Fibroblast of skin of right quadriceps (primary cell): ENCODE measurements around the gene COL9A3.
A peak's percentile ranks its signal among the peaks of the same experiment; 100 is the strongest.

Experiments
- DNase-seq: peaks from one replicate; pipeline ENCODE4 v3.0.0-alpha.2; 2013

Gene COL9A3

DNA sequence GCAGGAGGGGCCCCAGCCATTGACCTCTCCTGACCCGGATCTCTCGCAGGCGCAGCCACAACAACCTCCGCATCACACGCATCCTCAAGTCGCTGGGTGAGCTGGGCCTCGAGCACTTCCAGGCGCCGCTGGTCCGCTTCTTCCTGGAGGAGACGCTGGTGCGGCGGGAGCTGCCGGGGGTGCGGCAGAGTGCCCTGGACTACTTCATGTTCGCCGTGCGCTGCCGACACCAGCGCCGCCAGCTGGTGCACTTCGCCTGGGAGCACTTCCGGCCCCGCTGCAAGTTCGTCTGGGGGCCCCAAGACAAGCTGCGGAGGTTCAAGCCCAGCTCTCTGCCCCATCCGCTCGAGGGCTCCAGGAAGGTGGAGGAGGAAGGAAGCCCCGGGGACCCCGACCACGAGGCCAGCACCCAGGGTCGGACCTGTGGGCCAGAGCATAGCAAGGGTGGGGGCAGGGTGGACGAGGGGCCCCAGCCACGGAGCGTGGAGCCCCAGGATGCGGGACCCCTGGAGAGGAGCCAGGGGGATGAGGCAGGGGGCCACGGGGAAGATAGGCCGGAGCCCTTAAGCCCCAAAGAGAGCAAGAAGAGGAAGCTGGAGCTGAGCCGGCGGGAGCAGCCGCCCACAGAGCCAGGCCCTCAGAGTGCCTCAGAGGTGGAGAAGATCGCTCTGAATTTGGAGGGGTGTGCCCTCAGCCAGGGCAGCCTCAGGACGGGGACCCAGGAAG, 4.5 kb upstream of the COL9A3 start:
- DNase-seq = no peak

DNA sequence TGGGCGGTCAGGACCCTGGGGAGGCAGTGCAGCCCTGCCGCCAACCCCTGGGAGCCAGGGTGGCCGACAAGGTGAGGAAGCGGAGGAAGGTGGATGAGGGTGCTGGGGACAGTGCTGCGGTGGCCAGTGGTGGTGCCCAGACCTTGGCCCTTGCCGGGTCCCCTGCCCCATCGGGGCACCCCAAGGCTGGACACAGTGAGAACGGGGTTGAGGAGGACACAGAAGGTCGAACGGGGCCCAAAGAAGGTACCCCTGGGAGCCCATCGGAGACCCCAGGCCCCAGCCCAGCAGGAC, 4.0 kb upstream of the COL9A3 start:
- DNase-seq = no peak

DNA sequence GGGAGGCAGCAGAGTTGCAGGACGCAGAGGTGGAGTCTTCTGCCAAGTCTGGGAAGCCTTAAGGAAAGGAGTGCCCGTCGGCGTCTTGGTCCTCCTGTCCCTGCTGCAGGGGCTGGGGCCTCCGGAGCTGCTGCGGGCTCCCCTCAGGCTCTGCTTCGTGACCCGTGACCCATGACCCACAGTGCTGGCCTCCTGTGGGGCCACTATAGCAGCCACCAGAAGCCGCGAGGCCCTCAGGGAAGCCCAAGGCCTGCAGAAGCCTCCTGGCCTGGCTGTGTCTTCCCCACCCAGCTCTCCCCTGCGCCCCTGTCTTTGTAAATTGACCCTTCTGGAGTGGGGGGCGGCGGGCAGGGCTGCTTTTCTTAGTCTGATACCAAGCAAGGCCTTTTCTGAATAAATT, 3.3 kb upstream of the COL9A3 start:
- DNase-seq = no peak

DNA sequence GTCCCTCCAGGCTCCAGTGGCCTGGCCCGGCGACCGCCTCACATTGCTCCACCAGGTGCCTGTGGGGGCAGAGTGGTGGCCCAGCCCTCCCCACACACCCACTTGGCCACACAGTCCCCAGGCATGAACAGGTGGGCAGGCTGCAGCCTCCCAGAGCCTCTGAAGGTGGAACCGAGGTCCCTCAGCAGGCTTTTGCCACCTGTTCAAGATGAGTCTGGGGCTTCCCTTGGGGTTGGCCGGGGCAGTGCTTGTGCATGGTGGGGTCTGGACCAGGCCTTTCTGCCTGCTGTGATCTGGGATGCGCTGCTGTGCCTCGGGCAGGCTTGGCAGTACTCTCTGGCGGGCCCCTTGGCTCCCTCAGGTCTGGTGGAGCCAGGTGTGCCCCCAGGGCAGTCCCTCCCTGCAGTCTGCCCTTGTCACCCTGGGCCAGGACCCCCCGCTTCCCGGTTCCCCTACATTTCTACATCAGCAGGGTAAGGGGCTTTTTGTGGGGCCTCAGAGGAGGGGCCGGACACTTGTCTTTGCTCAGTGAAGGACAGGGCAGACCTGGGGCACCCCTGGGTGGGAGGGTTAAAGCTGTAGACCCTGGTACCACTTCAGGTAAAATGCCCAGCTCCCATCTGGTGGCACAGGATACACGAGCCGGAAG, 2.7 kb upstream of the COL9A3 start:
- no peak for DNase-seq

DNA sequence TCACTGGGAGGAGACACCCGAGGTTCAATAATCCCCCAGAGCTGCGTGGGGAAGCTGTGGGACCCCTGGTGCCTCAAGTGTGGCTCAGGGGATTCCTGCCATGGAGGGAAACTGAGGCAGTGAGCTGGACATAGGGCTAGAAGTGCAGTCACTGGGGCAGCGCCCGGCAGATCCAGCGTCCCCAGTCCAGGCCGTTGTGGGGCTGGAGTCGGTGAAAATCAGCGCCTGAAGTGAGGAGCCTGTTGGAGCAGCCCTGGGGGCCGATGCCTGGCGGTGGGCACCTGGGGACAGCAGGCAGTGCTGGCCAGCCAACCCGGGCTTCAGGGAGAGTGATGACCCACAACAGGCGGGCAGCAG, 2.2 kb upstream of the COL9A3 start:
- no peak for DNase-seq

DNA sequence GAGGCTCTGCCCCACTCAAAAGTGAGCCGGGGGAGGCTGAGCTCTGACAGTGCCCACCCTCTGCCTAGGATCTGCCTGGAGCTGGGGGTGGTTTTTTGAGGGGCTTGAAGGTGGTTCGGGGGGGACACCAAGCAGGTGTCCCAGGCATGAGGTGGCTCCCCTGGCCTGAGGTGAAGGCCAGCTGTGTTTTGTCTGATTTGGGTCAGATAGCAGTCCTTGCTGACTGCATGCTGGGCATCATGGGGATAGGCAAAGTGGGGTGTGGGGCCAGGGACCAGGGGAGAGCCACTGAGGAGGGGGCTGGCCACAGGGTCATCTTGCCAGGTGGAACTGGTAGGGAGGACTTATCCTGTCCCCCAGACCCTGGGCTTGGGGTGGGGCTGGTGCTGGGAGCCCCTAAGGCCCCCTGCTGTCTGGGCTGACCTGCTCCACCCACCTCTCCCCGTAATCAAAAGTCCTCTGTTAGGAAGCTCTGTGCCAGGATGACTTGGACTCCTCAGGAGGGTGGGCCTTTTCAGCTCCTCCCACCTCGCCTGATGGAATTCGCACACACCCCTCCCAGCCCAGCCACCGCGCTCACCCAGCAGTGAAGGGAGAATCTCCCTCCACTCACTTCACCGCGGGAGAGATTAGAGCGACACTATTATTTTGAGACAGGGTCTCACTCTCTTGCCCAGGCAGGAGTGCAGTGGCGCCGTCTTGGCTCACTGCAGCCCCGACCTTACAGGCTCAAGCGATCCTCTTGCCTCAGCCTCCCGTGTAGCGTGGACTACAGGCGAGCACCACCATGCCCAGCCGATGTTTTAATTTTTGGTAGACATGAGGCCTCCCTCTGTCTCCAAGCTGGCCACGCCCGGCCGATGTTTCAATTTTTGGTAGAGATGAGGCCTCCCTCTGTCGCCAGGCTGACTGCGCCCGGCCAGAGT, 1.5 kb upstream of the COL9A3 start:
- peak; percentile 52 for DNase-seq

DNA sequence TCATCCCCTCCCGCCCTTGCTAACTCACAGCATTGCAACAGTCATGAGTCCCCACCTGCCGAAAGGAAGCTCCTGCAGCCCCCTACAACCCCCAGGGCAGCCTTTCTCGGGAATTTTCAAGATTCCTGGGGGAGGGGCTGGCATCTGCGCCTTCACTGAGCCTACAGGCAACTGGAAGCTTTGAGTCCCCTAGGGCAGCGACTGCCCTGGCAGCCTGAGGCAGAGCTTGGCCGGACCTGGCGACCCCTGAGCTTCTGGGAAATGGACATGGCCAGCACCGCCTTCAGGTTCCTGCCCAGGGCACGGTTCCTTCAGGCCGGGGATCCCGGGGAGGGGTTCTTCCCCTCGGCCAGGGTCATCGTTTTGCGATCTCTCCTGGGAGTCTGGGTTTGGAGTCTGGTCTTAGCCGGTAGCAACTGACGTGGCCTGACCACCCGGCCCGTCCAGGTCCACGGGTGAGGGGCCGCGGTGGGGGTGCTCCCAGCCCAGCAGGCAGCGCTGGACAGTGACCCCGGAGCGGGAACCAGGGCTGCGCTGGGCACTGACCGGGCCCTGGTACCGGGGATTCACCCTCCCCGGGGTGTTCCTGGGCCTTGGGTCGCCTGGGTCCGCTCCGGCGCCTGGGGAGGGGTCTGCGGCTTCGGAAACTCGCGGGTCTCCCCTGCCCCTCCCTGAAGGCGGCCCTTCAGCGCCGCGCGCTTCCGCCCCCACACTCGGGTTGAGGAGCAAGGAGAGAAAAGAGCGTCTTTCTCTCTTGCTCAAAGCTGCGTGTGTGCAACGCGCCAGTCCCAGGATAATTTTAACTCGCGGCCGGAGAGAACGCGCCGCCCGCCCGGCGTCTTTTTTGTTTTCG, 593 bp upstream of the COL9A3 start:
- DNase-seq = no peak

DNA sequence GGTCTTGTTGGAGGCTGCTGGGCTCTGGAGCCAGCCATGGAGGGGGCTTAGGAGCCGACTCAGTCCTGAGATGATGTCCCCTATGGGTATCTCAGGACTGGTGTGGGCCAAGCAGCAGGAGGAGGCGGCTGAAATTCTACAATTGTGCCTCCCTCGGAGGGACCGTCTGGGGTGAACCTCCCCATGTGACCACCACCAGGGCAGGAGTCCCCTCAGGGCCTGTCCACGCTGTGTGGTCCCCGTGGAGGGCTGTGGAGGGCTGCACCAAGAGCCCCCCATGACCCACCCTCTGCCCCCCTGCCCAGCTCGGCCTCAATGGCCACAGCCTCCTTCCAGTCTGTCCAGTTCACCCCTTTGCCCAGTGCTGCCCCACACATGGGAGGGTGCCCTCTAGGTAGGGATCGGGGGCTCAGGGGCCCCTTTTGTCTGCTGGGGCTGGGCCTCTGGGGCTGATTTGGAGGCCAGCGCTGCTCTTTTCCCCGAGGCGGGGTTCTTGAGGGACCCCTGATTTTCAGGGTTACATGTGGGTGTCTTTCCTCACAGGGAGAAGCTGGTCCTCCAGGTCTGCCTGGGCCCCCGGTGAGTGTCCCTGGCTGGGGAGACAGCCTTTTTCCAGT, 1.2 kb downstream of the COL9A3 start:
- no peak for DNase-seq

DNA sequence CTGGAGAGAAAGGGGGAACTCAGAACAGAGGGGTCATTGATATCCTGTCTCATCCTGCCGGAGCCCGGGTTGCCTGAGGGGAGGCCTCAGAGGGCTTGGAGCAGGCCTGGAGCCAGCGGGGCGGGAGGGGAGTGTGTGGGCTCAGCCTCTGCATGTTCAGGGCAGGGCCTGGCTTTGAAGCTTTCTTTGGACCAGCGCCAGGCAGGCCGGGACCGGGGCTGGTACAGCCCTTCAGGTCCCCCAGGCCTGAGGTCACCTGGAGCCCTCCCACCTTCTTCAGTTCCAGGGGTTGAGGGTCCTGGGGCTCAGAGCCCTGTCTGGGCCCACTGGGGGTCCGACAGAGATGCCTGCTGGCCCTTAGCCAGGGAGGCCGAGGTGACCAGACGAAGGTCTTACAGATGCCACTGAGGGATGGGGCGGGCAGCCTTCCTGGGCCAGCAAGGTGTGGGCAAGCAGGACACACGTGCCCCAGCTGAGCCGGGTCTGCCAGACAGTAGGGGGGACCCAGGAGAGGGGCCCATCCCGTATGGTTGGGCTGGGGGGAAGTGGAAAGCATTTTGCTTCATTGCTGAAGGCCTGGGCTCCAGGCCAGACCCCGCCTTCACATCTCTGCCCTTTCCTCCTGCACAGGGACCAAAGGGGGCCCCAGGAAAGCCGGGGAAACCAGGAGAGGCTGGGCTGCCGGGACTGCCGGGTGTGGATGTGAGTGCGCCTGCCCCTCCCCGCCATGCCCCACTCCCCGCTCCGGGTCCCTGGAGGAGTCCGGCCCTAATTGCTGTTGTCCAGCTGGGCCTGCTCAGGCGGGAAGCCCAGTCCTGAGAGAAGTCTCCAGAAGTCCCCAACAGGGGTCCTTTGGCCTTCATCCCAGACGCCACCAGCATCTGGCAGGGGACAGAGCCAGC, 2.0 kb downstream of the COL9A3 start:
- no peak for DNase-seq

DNA sequence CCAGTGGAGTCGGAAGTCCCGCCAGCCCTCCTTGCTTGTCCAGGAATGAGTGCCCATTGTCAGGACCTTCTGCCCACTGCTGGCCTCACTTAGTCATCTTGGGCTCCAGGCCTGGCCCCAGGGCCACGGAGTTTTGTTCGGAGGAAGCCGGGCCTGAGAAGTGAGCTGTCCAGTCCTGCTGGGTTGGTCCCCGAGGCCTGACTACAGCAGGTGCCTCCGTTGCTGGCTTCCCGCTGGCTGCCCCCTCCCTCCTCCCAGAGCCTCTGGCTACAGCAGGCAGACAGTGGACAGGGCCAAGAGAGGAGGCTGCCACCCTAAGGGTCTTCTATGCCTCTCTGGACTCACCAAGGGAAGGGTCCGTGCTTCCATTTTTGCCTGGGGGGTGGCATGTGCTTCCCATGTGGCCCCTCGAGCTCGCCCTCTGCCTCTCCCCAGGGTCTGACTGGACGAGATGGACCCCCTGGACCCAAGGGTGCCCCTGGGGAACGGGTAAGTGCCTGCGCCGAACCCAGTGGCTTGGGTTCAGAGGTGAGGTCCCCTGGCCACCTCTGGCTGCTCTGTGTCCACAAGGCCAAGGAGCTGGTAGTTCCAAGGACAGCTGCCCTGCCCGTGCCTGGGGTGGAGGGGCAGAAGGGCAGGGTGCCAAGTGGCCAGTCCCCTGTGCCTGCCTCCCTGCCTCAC, 2.8 kb downstream of the COL9A3 start:
- DNase-seq = no peak

DNA sequence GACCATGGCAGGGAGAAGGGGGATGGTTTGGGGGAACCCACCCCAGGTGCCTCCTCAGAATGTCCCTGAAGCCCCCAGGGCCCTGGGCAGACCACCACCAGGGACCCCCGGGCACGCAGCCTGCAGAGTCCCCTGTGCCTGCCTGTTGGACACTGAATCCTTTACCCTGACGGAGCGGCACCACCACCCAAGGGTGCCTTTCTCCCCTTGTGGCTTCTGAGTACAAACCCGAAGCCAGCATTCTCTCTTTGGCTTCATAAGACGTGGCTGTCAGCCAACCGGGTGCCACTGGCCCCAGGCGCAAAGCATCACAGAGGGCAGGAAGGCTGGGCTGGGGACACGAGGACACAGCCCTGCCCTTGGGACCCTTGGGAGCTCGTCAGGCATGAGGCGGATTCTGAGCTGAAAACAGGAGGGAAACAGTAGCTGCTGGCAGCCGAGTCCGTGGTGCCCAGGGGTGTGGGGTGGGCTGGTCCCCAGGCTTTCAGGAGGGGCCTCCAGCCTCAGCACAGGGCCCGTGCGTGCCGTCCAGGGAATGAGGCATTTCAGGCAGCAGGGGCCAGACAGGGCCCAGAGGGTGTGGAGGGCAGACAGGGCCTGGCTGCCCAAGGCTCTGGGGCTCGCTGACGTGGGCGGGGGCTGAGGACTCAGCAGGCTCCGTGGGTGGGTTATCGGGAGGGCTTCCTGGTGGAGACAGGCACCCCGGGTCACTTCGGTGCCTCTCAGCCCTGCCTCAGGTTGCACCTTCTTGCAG, 3.5 kb downstream of the COL9A3 start:
- DNase-seq = no peak

DNA sequence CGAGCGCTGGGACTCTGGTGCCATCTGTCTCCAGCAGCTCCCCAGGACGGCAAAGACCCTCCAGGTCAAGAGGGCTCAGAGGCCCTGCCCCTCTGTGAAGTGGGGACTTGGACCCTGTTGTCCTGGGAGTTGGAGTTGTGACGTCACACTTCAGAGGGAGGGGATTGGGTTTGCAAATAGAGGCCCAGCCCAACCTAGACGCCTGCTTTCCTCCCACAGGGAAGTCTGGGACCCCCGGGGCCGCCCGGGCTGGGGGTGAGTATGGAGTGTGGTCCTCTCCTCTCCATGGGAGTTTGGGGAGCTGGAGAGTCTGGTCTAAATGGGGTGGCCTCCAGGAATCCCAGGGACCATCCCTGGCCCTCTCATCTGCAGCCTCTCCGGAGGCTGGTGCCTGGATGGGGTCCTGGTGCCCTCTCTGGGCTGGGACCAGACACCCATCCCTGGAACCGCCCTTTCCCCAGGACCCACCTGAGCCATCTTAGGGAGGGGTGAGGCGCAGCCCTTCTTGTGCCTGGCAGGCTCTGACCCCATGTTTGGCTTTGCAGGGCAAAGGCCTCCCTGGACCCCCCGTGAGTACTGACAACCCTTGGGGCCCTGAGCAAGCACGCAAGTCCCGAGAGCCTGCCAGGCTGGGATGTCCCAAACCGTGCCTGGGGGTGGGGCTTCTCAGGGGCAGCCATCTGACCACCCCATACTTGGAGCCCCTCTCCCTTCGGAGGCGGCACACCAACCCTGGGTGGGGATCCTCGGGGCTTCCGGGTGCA, 4.3 kb downstream of the COL9A3 start:
- DNase-seq = no peak

DNA sequence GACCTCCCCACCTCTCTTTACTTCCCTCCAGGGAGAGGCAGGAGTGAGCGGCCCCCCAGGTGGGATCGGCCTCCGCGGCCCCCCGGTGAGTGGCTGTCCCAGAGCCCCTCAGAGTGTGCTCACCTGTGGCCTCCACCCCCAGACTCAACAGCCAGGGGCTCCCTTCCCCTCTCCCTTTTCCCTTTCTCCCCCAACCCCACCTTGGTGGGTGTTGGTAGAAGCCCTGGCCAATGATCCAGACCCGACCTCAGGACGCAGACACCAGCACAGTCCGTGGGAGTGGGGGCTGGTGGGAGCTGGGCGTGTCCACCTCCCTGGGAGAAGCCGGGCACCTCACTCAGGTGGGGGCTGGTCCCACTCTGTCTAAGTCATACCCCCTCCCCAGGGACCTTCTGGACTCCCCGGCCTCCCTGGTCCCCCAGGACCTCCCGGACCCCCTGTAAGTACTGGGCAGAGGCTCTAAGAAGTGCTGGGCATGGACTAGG, 4.9 kb downstream of the COL9A3 start:
- no peak for DNase-seq

DNA sequence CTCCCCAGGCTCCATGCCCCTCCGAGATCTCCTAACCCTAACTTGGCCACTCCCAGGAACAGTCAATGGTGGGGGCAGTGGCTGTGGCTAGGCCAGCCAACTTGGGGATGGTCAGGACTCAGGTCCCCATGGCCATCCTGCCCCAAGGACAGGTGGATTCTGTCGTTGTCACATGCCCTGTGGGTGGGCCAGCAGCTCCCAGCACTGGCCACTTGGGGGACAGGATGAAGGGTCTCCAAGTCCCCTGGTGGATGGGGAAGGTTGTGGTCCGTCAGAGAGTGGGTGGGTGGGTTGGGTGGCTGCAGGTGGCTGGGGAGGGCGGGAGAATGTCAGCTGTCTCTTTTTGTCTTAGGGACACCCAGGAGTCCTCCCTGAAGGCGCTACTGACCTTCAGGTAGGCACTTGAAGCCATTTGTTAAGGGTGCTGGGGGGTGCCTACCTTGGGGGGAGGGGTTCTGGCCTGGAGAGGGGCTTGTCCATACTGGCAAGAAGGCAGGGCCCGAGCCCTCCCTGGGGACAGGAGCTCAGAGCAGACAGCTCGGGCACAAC, 5.5 kb downstream of the COL9A3 start:
- no peak for DNase-seq

DNA sequence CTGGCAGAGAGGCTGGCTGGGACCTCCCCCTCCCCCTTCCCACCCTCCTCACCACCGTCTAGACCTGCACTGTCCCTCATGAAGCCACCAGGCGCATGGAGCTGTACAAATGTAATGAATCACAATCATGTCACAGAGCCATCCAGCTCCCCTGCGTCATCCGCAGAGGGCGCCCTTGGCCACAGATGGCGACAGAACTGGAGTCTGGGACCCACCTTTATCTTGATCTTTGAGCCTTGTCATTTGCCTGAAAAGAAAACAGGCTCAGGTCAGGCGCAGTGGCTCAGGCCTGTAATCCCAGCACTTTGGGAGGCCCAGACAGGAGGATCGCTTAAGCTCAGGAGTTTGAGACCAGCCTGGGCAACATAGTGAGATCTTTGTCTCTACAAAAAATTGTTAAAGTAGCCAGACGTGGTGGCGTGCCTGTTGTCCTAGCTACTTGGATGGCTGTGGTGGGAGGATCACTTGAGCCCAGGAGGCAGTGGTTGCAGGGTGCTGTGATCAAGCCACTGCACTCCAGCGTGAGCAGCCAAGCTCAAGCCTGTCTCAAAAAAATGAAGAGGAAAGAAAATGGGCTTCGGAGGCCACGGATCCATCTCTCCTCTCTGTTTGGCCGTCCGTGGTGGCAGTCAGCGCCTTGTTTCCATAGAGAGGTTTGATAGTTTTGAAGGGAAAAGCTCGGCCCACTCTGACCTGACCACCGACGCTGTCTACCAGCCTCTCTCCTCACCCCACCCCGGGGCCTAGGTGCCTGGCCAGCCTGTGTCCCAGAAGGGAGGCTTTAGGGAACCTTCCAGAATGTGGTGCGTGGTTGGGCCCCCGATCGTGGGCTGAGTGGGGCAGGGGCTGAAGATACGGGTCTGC, 6.2 kb downstream of the COL9A3 start:
- no peak for DNase-seq

DNA sequence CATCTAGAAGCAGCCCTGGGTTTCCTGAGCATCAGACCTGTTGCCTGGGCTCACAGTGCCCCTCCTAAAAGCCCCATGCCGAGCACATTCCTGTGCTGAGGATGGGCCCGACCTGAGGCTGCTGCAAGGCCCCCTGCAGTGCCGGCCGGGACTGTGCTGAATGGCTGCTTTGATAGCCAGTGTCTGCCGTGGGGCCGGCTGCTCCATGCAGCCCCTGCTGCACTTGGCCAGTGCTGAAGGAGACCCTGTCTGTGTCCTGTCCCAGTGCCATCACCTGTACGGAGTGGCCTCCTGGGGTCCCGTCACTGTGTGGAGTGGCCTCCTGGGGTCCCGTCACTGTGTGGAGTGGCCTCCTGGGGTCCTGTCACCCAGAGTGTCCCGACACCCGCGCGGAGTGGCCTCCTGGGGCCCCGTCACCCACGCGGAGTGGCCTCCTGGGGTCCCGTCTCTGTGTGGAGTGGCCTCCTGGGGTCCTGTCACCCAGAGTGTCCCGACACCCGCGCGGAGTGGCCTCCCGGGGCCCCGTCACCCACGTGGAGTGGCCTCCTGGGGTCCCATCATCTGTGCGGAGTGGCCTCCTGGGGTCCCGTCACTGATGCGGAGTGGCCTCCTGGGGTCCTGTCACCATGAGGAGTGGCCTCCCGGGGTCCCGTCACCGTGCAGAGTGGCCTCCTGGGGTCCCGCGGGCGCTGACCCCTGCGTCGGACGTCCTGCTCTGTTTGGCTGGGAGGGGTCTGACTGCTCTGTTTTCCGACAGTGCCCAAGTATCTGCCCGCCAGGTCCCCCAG, 7.0 kb downstream of the COL9A3 start:
- no peak for DNase-seq
